Measurements from ENCODE around the gene CEP131.
A peak's percentile ranks its signal among the peaks of the same experiment; 100 is the strongest.

CEP131 gene

GRCh38 chr17:81144423-81144781 is 78.4 kb downstream of the CEP131 start:
- DNase-seq = no peak

DNA sequence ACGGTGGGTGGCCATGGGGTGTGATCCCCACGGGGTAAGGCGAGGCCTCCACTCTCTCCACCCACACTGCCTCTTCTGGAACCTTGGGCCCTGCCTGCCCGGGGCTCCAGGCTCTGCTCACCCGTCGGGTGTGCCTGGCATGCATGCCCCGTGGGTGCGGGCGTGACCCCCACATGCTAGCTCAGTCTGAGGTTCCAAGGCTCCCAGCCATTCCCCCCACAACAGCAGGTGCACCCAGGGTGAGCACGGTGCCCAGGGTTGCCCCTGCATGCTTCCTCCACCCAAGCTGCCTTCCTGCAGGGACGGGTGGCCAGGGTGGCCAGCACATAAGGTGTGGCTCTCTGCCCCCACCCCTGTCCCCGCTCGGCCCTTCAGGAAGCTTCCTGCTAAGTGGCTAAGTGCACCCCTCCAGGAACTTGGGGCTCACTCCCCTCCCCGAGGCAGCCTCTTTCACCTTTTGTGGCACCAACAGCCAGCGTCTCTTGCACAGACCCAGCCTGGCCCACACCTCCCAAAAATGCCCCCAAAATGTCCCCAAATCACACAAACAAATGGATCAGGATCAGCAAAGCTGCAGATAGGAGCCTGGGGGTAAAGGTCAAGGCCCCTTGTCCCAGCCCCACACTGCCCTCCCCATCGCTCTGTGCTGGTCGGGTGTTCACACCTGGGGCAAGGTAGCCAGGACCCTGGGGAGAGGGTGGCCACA is 78.9 kb downstream of the CEP131 start:
- no peak for DNase-seq

DNA sequence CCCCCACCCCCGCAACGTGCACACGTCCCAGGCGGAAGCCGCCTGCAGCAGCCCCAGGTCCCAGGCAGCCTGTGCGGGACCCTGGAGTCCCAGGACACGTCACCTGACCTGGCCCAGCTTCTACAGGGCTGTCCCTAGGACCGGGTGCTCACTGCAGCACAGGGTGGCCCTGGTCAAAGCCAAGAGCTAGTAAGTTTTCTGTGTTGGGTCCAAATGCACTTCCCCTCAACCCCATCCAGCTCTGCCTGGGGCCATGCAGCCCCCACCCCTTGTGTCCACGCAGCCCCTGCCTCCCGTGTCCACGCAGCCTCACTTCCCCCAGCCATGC is 79.6 kb downstream of the CEP131 start:
- no peak for DNase-seq

DNA sequence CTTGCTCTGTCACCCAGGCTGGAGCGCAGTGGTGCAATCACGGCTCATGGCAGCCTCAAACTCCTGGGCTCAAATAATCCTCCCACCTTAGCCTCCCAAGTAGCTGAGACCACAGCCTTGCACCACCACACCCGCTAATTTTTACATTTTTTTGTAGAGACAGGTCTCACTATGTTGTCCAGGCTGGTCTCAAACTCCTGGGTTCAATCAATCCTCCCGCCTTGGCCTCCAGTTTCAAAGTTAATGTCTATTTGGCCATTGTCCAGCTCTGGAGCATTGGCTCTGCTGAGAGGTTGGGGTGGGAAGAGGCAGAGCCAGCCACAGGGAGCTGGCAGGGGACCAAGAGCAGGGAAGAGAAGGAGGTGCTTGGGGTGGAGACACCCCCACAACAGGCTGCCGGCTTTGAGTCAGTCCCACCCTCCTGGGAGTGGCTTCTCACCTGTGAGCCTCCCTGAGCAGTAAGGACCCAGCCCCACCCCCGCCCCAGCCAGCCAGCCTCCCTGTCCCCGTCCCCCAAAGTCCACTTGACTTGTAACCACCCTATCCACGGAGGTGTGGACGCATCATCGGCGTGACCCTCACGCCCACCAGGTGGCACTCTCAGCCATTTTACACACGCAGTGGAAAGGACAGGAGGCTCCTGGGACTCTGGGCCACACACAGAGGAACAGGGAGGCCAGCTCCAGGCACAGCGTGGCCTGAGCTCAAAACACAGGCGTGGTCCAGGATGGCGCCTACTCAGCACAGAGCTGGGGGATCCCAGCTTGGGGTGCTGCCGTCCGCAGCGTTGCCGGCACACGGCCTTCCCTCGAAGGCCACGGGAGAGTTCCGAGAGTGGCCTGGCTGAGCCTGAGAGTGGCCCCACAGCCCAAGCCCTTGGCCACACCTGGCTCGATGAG is 80.2 kb downstream of the CEP131 start:
- DNase-seq = peak; percentile 74 to 88 (median 86)

DNA sequence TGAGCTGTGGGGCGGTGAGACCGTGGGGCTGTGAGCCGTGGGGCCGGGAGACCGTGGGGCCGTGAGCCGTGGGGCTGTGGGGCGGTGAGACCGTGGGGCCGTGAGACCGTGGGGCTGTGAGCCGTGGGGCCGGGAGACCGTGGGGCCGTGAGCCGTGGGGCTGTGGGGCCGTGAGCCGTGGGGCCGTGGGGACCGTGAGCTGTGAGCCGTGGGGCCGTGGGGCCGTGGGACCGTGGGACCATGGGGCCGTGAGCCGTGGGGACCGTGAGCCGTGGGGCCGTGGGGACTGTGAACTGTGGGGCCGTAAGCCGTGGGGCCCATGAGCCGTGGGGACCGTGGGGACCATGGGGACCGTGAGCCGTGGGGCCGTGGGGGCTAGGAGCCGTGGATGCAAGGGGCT is 82.1 kb downstream of the CEP131 start:
- DNase-seq = no peak

GRCh38 chr17:81140018-81140417 is 82.7 kb downstream of the CEP131 start:
- DNase-seq = no peak
